ENCODE data around the gene CNGB1.
"Not testable (repeated sequence)": the region's sequence is repeated elsewhere in the genome, so short reads cannot be mapped to it uniquely, and the experiment has no call there.

DNA sequence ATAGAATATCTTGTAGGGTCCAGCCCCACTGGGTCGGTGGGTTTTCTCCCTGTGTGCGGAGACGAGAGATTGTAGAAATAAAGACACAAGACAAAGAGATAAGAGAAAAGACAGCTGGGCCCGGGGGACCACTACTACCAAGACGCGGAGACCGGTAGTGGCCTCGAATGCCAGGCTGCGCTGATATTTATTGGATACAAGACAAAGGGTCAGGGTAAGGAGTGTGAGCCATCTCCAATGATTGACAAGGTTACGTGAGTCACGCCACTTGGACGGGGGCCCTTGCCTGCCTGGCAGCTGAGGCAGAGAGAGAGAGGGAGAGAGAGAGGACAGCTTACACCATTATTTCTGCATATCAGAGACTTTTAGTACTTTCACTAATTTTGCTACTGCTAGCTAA is 33.8 kb upstream of the CNGB1 start:
- not testable (repeated sequence) for TF ChIP-seq CTCF (CRISPR knock-in tag; IDR thresholded peaks at IDR 0.05); POLR2A (IDR thresholded peaks at IDR 0.05; ENCODE audit: insufficient read depth in 1 of 2, low read depth in 2 of 2, low read length in 2 of 2); ZFAT (CRISPR knock-in tag; conservative IDR thresholded peaks at IDR 0.05); ZNF10 (CRISPR knock-in tag; IDR thresholded peaks at IDR 0.05; ENCODE audit: borderline replicate concordance, low read depth); SIN3A (IDR thresholded peaks at IDR 0.05; ENCODE audit: borderline replicate concordance, low read depth, low read length); CHD4 (IDR thresholded peaks at IDR 0.05; ENCODE audit: borderline replicate concordance, low read length)
- TF ChIP-seq, protein P1, sequence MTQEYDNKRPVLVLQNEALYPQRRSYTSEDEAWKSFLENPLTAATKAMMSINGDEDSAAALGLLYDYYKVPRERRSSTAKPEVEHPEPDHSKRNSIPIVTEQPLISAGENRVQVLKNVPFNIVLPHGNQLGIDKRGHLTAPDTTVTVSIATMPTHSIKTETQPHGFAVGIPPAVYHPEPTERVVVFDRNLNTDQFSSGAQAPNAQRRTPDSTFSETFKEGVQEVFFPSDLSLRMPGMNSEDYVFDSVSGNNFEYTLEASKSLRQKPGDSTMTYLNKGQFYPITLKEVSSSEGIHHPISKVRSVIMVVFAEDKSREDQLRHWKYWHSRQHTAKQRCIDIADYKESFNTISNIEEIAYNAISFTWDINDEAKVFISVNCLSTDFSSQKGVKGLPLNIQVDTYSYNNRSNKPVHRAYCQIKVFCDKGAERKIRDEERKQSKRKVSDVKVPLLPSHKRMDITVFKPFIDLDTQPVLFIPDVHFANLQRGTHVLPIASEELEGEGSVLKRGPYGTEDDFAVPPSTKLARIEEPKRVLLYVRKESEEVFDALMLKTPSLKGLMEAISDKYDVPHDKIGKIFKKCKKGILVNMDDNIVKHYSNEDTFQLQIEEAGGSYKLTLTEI (CRISPR knock-in tag; conservative IDR thresholded peaks at IDR 0.05), result not testable (repeated sequence)
- TF ChIP-seq, protein P2, sequence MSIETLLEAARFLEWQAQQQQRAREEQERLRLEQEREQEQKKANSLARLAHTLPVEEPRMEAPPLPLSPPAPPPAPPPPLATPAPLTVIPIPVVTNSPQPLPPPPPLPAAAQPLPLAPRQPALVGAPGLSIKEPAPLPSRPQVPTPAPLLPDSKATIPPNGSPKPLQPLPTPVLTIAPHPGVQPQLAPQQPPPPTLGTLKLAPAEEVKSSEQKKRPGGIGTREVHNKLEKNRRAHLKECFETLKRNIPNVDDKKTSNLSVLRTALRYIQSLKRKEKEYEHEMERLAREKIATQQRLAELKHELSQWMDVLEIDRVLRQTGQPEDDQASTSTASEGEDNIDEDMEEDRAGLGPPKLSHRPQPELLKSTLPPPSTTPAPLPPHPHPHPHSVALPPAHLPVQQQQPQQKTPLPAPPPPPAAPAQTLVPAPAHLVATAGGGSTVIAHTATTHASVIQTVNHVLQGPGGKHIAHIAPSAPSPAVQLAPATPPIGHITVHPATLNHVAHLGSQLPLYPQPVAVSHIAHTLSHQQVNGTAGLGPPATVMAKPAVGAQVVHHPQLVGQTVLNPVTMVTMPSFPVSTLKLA (IDR thresholded peaks at IDR 0.05), result not testable (repeated sequence)

Measured in HepG2 (cell line).